H9 (cell line): ENCODE measurements around the gene PAPOLA. TPM values are rescaled to one million over a fixed set of nuclear protein-coding genes. Genes with fewer than 3 reads are reported as not detected.

ENCODE experiments used
- DNase-seq: peaks from one replicate; pipeline ENCODE4 v3.0.0-alpha.2; 2017
- H2AFZ ChIP-seq: one replicate; pipeline ENCODE4 v1.6.1; 2013; ENCODE audit warnings: mild to moderate bottlenecking, low read length, control low read depth, moderate library complexity
- H2AK5ac ChIP-seq: 2 replicates; pipeline ENCODE4 v1.6.1; 2013; ENCODE audit warnings: low read length, control low read depth, mixed read lengths; ENCODE audit not compliant: insufficient read length
- H2BK120ac ChIP-seq: one replicate; pipeline ENCODE4 v1.6.1; 2013; ENCODE audit warnings: low read depth, mild to moderate bottlenecking, low read length, control low read depth, inconsistent platforms; ENCODE audit not compliant: poor library complexity, severe bottlenecking
- H2BK12ac ChIP-seq: 2 replicates; pipeline ENCODE4 v1.6.1; 2013; ENCODE audit warnings: low read length, control low read depth, mixed read lengths, low read depth; ENCODE audit not compliant: insufficient read length
- H2BK15ac ChIP-seq: 2 replicates; pipeline ENCODE4 v1.6.1; 2013; ENCODE audit warnings: low read depth, low read length, control low read depth
- H2BK20ac ChIP-seq: one replicate; pipeline ENCODE4 v1.6.1; 2013; ENCODE audit warnings: low read depth, mild to moderate bottlenecking, low read length, control low read depth, inconsistent platforms; ENCODE audit not compliant: poor library complexity, severe bottlenecking
- H2BK5ac ChIP-seq: 2 replicates; pipeline ENCODE4 v1.6.1; 2013; ENCODE audit warnings: low read length, control low read depth, mixed read lengths; ENCODE audit not compliant: insufficient read length
- H3K14ac ChIP-seq: 2 replicates; pipeline ENCODE4 v1.6.1; 2013; ENCODE audit warnings: low read length, control low read depth; ENCODE audit not compliant: insufficient read depth
- H3K18ac ChIP-seq: 2 replicates; pipeline ENCODE4 v1.6.1; 2013; ENCODE audit warnings: low read depth, mild to moderate bottlenecking, mixed read lengths, low read length, control low read depth; ENCODE audit not compliant: insufficient read length
- H3K23ac ChIP-seq: 2 replicates; pipeline ENCODE4 v1.6.1; 2013; ENCODE audit warnings: low read length, control low read depth, mixed read lengths, low read depth; ENCODE audit not compliant: insufficient read length
- H3K23me2 ChIP-seq: 2 replicates; pipeline ENCODE4 v1.6.1; 2013; ENCODE audit warnings: low read depth, mild to moderate bottlenecking, mixed read lengths, low read length, control low read depth; ENCODE audit not compliant: insufficient read length, poor library complexity, severe bottlenecking
- H3K27ac ChIP-seq: 2 replicates; pipeline ENCODE4 v1.5.1; 2013; ENCODE audit warnings: low read length, control low read depth, mixed read lengths, low read depth; ENCODE audit not compliant: insufficient read length
- H3K27me3 ChIP-seq: 2 replicates; pipeline ENCODE4 v1.6.1; 2013; ENCODE audit warnings: low read length, control low read depth, inconsistent platforms; ENCODE audit not compliant: insufficient read depth
- H3K4ac ChIP-seq: 2 replicates; pipeline ENCODE4 v1.6.1; 2013; ENCODE audit warnings: low read depth, mild to moderate bottlenecking, control low read depth, inconsistent platforms, low read length, moderate library complexity
- H3K4me1 ChIP-seq: 2 replicates; pipeline ENCODE4 v1.6.1; 2013; ENCODE audit warnings: low read length, control low read depth, inconsistent platforms; ENCODE audit not compliant: insufficient read depth
- H3K4me2 ChIP-seq: 2 replicates; pipeline ENCODE4 v1.6.1; 2013; ENCODE audit warnings: low read length, control low read depth, mixed read lengths; ENCODE audit not compliant: insufficient read length, insufficient read depth
- H3K56ac ChIP-seq: 2 replicates; pipeline ENCODE4 v1.6.1; 2013; ENCODE audit warnings: low read depth, mild to moderate bottlenecking, mixed read lengths, low read length, control low read depth; ENCODE audit not compliant: insufficient read length
- H3K79me1 ChIP-seq: 2 replicates; pipeline ENCODE4 v1.6.1; 2013; ENCODE audit warnings: low read depth, mild to moderate bottlenecking, moderate library complexity, low read length, control low read depth, inconsistent platforms; ENCODE audit not compliant: insufficient read depth, poor library complexity, severe bottlenecking
- H3K79me2 ChIP-seq: 2 replicates; pipeline ENCODE4 v1.6.1; 2013; ENCODE audit warnings: low read length, control low read depth, inconsistent platforms; ENCODE audit not compliant: insufficient read depth
- H3K9ac ChIP-seq: 2 replicates; pipeline ENCODE4 v1.6.1; 2013; ENCODE audit warnings: low read length, control low read depth, mixed read lengths; ENCODE audit not compliant: insufficient read length; ENCODE audit errors: extremely low read depth
- H3K9me3 ChIP-seq: one replicate; pipeline ENCODE4 v1.6.1; 2013; ENCODE audit warnings: low read depth, low read length, inconsistent platforms; ENCODE audit not compliant: control insufficient read depth
- H3T11ph ChIP-seq: one replicate; pipeline ENCODE4 v1.6.1; 2013; ENCODE audit warnings: mild to moderate bottlenecking, low read length, control low read depth, inconsistent platforms
- H4K20me1 ChIP-seq: one replicate; pipeline ENCODE4 v1.6.1; 2013; ENCODE audit not compliant: control insufficient read depth, insufficient read length, insufficient read depth
- H4K5ac ChIP-seq: 2 replicates; pipeline ENCODE4 v1.6.1; 2013; ENCODE audit warnings: low read depth, mild to moderate bottlenecking, mixed read lengths, low read length, control low read depth; ENCODE audit not compliant: insufficient read length
- H4K8ac ChIP-seq: replicated peaks from 2 replicates; pipeline ENCODE4 v1.6.1; 2013; ENCODE audit warnings: low read length, control low read depth, mixed read lengths, low read depth; ENCODE audit not compliant: insufficient read length
- H4K91ac ChIP-seq: 2 replicates; pipeline ENCODE4 v1.6.1; 2013; ENCODE audit warnings: low read depth, mild to moderate bottlenecking, moderate library complexity, mixed read lengths, low read length, control low read depth; ENCODE audit not compliant: insufficient read length
- H3K27ac Mint-ChIP-seq, 3 experiments: 2 replicates in 2 of 3; 3 replicates in 1 of 3; pipeline ENCODE4 v1.8.0; 2020 to 2021; ENCODE audit warnings: mixed read lengths in 3 of 3, mild to moderate bottlenecking in 1 of 3, moderate library complexity in 1 of 3
- H3K27me3 Mint-ChIP-seq: 2 replicates; pipeline ENCODE4 v1.8.0; 2021; ENCODE audit warnings: low read depth, mild to moderate bottlenecking, moderate library complexity, mixed read lengths
- H3K36me3 Mint-ChIP-seq, 3 experiments: 2 replicates in 2 of 3; 3 replicates in 1 of 3; pipeline ENCODE4 v1.8.0; 2020 to 2021; ENCODE audit warnings: low read depth in 3 of 3, mixed read lengths in 3 of 3; ENCODE audit not compliant: insufficient read depth in 1 of 3
- H3K4me1 Mint-ChIP-seq, 2 experiments: 2 replicates each; pipeline ENCODE4 v1.8.0; 2020; ENCODE audit warnings: mixed read lengths in 2 of 2
- H3K4me3 Mint-ChIP-seq, 2 experiments: 2 replicates in 1 of 2; 3 replicates in 1 of 2; pipeline ENCODE4 v1.8.0; 2020 to 2021; ENCODE audit warnings: mild to moderate bottlenecking in 2 of 2, mixed read lengths in 2 of 2, moderate library complexity in 1 of 2
- H3K9me3 Mint-ChIP-seq, 2 experiments: 2 replicates in 1 of 2; 3 replicates in 1 of 2; pipeline ENCODE4 v1.8.0; 2020; ENCODE audit warnings: mild to moderate bottlenecking in 2 of 2, mixed read lengths in 2 of 2, moderate library complexity in 1 of 2
- total RNA-seq: library from RNA; stranded (reverse); gene quantifications from 2 replicates; pipeline ENCODE4 v1.2.1, GENCODE V29; 2021
- TF ChIP-seq, protein P1 (sequence below): fragments of 200-600 bp; sonication (generic); conservative IDR thresholded peaks from 3 replicates; pipeline ENCODE4 v1.8.0; 2021; ENCODE audit warnings: antibody characterized with exemption, mild to moderate bottlenecking

Gene PAPOLA
- total RNA-seq, 1 experiment from 2014 or later = 188 TPM

DNA sequence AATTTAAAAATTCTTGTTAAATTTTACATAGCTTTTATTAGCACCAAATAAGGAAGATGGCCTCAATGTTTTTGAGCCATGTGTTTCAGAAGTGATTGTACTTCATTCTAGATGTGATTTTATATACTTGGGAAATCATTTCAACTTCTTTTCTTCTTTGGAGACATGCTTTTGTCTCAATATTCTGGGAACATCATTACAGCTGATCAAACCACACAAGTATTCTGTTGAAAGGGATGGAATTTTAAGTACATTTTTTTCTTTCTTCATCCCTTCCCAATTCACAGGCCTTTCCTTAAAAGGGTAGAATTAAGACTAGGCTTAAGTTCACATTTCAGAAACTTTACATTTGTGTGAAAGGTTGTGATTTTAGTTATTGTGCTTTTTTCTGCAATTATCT, 66.4 kb downstream of the PAPOLA start:
- H3K23me2 ChIP-seq = no peaks in the 10 kb centered on the region
- H2AK5ac ChIP-seq = no peak overlapping the region
- H4K8ac ChIP-seq = no peak overlapping the region
- H3K36me3 Mint-ChIP-seq = peaks cover 5 to 27% (median 25%) of the 10 kb centered on the region in 3 experiments; a peak in 6 of 7 replicates
- no peak overlapping the region for H3K4me3 Mint-ChIP-seq
- no peak overlapping the region for H3K4ac ChIP-seq
- H3K4me1 ChIP-seq = peaks cover 5% of the 10 kb centered on the region; the same call in 1 of the 2 replicates
- DNase-seq = no peak
- H3K4me1 Mint-ChIP-seq = peaks cover 23 to 28% of the 10 kb centered on the region in 2 experiments
- TF ChIP-seq, protein P1, sequence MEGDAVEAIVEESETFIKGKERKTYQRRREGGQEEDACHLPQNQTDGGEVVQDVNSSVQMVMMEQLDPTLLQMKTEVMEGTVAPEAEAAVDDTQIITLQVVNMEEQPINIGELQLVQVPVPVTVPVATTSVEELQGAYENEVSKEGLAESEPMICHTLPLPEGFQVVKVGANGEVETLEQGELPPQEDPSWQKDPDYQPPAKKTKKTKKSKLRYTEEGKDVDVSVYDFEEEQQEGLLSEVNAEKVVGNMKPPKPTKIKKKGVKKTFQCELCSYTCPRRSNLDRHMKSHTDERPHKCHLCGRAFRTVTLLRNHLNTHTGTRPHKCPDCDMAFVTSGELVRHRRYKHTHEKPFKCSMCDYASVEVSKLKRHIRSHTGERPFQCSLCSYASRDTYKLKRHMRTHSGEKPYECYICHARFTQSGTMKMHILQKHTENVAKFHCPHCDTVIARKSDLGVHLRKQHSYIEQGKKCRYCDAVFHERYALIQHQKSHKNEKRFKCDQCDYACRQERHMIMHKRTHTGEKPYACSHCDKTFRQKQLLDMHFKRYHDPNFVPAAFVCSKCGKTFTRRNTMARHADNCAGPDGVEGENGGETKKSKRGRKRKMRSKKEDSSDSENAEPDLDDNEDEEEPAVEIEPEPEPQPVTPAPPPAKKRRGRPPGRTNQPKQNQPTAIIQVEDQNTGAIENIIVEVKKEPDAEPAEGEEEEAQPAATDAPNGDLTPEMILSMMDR = no peak
- H2BK12ac ChIP-seq = no peak overlapping the region
- no peaks in the 10 kb centered on the region for H4K20me1 ChIP-seq
- no peaks in the 10 kb centered on the region for H3K27me3 ChIP-seq
- H3K27ac ChIP-seq = no peak overlapping the region
- H3K23ac ChIP-seq = no peak overlapping the region
- no peak overlapping the region for H2BK120ac ChIP-seq
- no peak overlapping the region for H4K91ac ChIP-seq
- no peak overlapping the region for H3K4me2 ChIP-seq
- no peak overlapping the region for H3K14ac ChIP-seq
- H3K9me3 ChIP-seq = no peaks in the 10 kb centered on the region
- no peak overlapping the region for H3K18ac ChIP-seq
- no peak overlapping the region for H3K27ac Mint-ChIP-seq
- no peak overlapping the region for H3K9ac ChIP-seq
- H3K56ac ChIP-seq = no peak overlapping the region
- no peaks in the 10 kb centered on the region for H3K79me1 ChIP-seq
- H2BK5ac ChIP-seq = no peak overlapping the region
- H3K27me3 Mint-ChIP-seq = no peaks in the 10 kb centered on the region
- no peak overlapping the region for H2BK15ac ChIP-seq
- no peak overlapping the region for H2AFZ ChIP-seq
- H3K79me2 ChIP-seq = no peaks in the 10 kb centered on the region
- no peak overlapping the region for H4K5ac ChIP-seq
- no peak overlapping the region for H2BK20ac ChIP-seq
- no peak overlapping the region for H3T11ph ChIP-seq
- no peaks in the 10 kb centered on the region for H3K9me3 Mint-ChIP-seq
